ENCODE data around the gene PREX1.

DNA sequence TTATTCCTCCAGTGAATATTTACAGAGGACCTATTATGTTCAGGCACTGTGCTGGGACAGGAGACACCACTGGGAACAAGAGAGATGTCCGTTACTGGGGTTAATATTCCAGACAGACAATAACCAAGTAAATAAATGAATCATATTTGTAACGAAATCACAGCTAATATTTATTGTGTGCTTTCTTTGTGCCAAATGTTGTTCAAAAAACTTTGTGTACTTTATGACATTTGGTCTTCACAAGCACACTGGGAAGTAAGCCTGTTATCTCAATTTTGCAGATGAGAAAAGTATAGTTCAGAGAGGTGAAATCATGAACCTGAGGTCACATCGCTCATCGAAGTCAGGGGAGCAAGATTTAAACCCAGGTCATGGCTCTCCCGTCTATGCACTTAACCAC lies 36.5 kb upstream of the PREX1 start:
- TF ChIP-seq, protein P1, sequence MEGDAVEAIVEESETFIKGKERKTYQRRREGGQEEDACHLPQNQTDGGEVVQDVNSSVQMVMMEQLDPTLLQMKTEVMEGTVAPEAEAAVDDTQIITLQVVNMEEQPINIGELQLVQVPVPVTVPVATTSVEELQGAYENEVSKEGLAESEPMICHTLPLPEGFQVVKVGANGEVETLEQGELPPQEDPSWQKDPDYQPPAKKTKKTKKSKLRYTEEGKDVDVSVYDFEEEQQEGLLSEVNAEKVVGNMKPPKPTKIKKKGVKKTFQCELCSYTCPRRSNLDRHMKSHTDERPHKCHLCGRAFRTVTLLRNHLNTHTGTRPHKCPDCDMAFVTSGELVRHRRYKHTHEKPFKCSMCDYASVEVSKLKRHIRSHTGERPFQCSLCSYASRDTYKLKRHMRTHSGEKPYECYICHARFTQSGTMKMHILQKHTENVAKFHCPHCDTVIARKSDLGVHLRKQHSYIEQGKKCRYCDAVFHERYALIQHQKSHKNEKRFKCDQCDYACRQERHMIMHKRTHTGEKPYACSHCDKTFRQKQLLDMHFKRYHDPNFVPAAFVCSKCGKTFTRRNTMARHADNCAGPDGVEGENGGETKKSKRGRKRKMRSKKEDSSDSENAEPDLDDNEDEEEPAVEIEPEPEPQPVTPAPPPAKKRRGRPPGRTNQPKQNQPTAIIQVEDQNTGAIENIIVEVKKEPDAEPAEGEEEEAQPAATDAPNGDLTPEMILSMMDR (IDR thresholded peaks at IDR 0.05) = no peak
- TF ChIP-seq POLR2A (IDR thresholded peaks at IDR 0.05) = no peak

All from adrenal gland (tissue), 5 donors.